HAP-1 (cell line): Measurements from ENCODE around the gene OR5AC2.

ENCODE experiments used
- DNase-seq, 2 experiments: peaks; one replicate each; pipeline ENCODE4 v3.0.0-alpha.2; 2016 to 2020; ENCODE audit warnings: low spot score in 2 of 2
- H3K27me3 ChIP-seq: fragments of 250-450 bp; sonication (Bioruptor Pico); 2 replicates; pipeline ENCODE4 v1.5.1; 2020; ENCODE audit warnings: low read depth, mild to moderate bottlenecking, moderate library complexity
- H3K36me3 ChIP-seq: fragments of 250-450 bp; sonication (Bioruptor Pico); replicated peaks from 2 replicates; pipeline ENCODE4 v1.5.1; 2020; ENCODE audit warnings: mild to moderate bottlenecking
- H3K4me1 ChIP-seq: fragments of 250-450 bp; sonication (Bioruptor Pico); 2 replicates; pipeline ENCODE4 v1.5.1; 2020; ENCODE audit warnings: mild to moderate bottlenecking
- H3K4me3 ChIP-seq: fragments of 250-450 bp; sonication (Bioruptor Pico); 2 replicates; pipeline ENCODE4 v1.5.1; 2020; ENCODE audit warnings: mild to moderate bottlenecking, moderate library complexity
- H3K9me3 ChIP-seq: fragments of 250-450 bp; sonication (Bioruptor Pico); 2 replicates; pipeline ENCODE4 v1.5.1; 2020; ENCODE audit warnings: mild to moderate bottlenecking, moderate library complexity
- in situ Hi-C: fragments of 300-500 bp; cut with MboI; formaldehyde crosslinking; loops from 3 replicates; pipeline ENCODE4 v1.14.3; 2020; ENCODE audit warnings: low sequenced_read_pairs, inconsistent platforms, mixed read lengths

OR5AC2 gene

GRCh38 chr3:98095882-98096281 lies 8.9 kb downstream of the OR5AC2 start:
- in situ Hi-C loops: no loop called here
- Histone ChIP-seq H3K4me3 (no peak overlapping the region), H3K27me3 (no peaks in the 10 kb centered on the region), H3K4me1 (no peaks in the 10 kb centered on the region), H3K9me3 (no peaks in the 10 kb centered on the region), H3K36me3 (no peaks in the 10 kb centered on the region)
- no peak for DNase-seq

GRCh38 chr3:98099848-98100247 lies 12.9 kb downstream of the OR5AC2 start:
- in situ Hi-C loops: no loop called here
- H3K27me3 ChIP-seq: no peaks in the 10 kb centered on the region; the same call in 1 of the 2 replicates
- DNase-seq: no peak
- H3K9me3 ChIP-seq: no peaks in the 10 kb centered on the region
- H3K36me3 ChIP-seq: no peaks in the 10 kb centered on the region
- H3K4me3 ChIP-seq: no peak overlapping the region
- H3K4me1 ChIP-seq: no peaks in the 10 kb centered on the region

GRCh38 chr3:98108162-98108561 lies 21.2 kb downstream of the OR5AC2 start:
- no peak for DNase-seq
- Histone ChIP-seq H3K4me3 (no peak overlapping the region), H3K27me3 (no peaks in the 10 kb centered on the region; the same call in 1 of the 2 replicates), H3K36me3 (no peaks in the 10 kb centered on the region), H3K9me3 (no peaks in the 10 kb centered on the region), H3K4me1 (peaks cover 11% of the 10 kb centered on the region)
- in situ Hi-C loops: no loop called here

GRCh38 chr3:98109807-98110549 lies 23.0 kb downstream of the OR5AC2 start:
- DNase-seq: peak; percentile 62 to 75
- Histone ChIP-seq H3K4me1 (peaks cover 11% of the 10 kb centered on the region), H3K27me3 (no peaks in the 10 kb centered on the region; the same call in 1 of the 2 replicates), H3K36me3 (no peaks in the 10 kb centered on the region), H3K4me3 (no peak overlapping the region), H3K9me3 (no peaks in the 10 kb centered on the region)
- in situ Hi-C loops: no loop called here

GRCh38 chr3:98110550-98110908 lies 23.6 kb downstream of the OR5AC2 start:
- no peak overlapping the region for H3K4me3 ChIP-seq
- H3K27me3 ChIP-seq: no peaks in the 10 kb centered on the region; the same call in 1 of the 2 replicates
- DNase-seq: no peak
- no peaks in the 10 kb centered on the region for H3K9me3 ChIP-seq
- peaks cover 11% of the 10 kb centered on the region for H3K4me1 ChIP-seq
- no peaks in the 10 kb centered on the region for H3K36me3 ChIP-seq
- in situ Hi-C loops: no loop called here

- no peak overlapping the region for H3K4me3 ChIP-seq
- in situ Hi-C loops: no loop called here
These were observed 27.3 kb downstream of the OR5AC2 start for GRCh38 chr3:98114264-98114663.

GRCh38 chr3:98115717-98116116 lies 28.7 kb downstream of the OR5AC2 start:
- peaks cover under 1% of the 10 kb centered on the region; the same call in 1 of the 2 replicates for H3K4me1 ChIP-seq
- no peaks in the 10 kb centered on the region for H3K36me3 ChIP-seq
- in situ Hi-C loops: no loop called here
- DNase-seq: no peak
- H3K27me3 ChIP-seq: no peaks in the 10 kb centered on the region
- no peaks in the 10 kb centered on the region for H3K9me3 ChIP-seq
- no peak overlapping the region for H3K4me3 ChIP-seq

More at GRCh38 chr3:98114264-98114663, 27.3 kb downstream of the OR5AC2 start:
- no peaks in the 10 kb centered on the region for H3K9me3 ChIP-seq
- H3K4me1 ChIP-seq: peaks cover 11% of the 10 kb centered on the region
- no peak for DNase-seq
- no peaks in the 10 kb centered on the region for H3K27me3 ChIP-seq
- H3K36me3 ChIP-seq: no peaks in the 10 kb centered on the region

- Histone ChIP-seq H3K4me3 (no peak within 1 kb of the TSS), H3K36me3 (no peaks in the 10 kb centered on the region), H3K9me3 (no peaks in the 10 kb centered on the region), H3K27me3 (no peaks in the 10 kb centered on the region), H3K4me1 (no peaks in the 10 kb centered on the region)
- in situ Hi-C loops: no loop called here
- no peak for DNase-seq
These were observed 43.4 kb downstream of the OR5AC2 start, which contains the start of gene OR5H1 for GRCh38 chr3:98130421-98130820. TSS of gene OR5H1 (plus strand) at chr3:98130721. CDS start at chr3:98132698, 1,977 bp downstream.

- H3K9me3 ChIP-seq: no peaks in the 10 kb centered on the region
- in situ Hi-C loops: no loop called here
- no peak overlapping the region for H3K4me3 ChIP-seq
- H3K36me3 ChIP-seq: no peaks in the 10 kb centered on the region
- no peaks in the 10 kb centered on the region for H3K27me3 ChIP-seq
- H3K4me1 ChIP-seq: no peaks in the 10 kb centered on the region
- no peak for DNase-seq
These were observed 49.7 kb downstream of the OR5AC2 start for GRCh38 chr3:98136631-98137030.
